Neural progenitor cell (in vitro differentiated cells): Measurements from ENCODE around the gene LDB2. TPM values are rescaled to one million over a fixed set of nuclear protein-coding genes. Genes with fewer than 3 reads are reported as not detected.

Experiments
- DNase-seq: peaks from one replicate; pipeline ENCODE4 v3.0.0-alpha.2; 2016; ENCODE audit warnings: low spot score
- H2AFZ ChIP-seq: fragments of 200-600 bp; sonication (generic); replicated peaks from 2 replicates; pipeline ENCODE4 v1.6.1; 2016; ENCODE audit warnings: antibody characterized with exemption
- H3F3A ChIP-seq: fragments of 200-600 bp; sonication (generic); 2 replicates; pipeline ENCODE4 v1.6.1; 2016; ENCODE audit warnings: antibody characterized with exemption, low read depth
- H3K27ac ChIP-seq: fragments of 200-600 bp; sonication (generic); 2 replicates; pipeline ENCODE4 v1.5.1; 2016; ENCODE audit warnings: mild to moderate bottlenecking
- H3K27me3 ChIP-seq: fragments of 200-600 bp; sonication (generic); 2 replicates; pipeline ENCODE4 v1.6.1; 2016; ENCODE audit warnings: mild to moderate bottlenecking, moderate library complexity
- H3K36me3 ChIP-seq: fragments of 200-600 bp; sonication (generic); 2 replicates; pipeline ENCODE4 v1.5.1; 2016
- H3K4me1 ChIP-seq: fragments of 200-600 bp; sonication (generic); 2 replicates; pipeline ENCODE4 v1.6.1; 2016; ENCODE audit warnings: mixed run types
- H3K4me2 ChIP-seq: fragments of 200-600 bp; sonication (generic); 2 replicates; pipeline ENCODE4 v1.6.1; 2016
- H3K4me3 ChIP-seq: fragments of 200-600 bp; sonication (generic); 2 replicates; pipeline ENCODE4 v1.5.1; 2016
- H3K79me2 ChIP-seq: fragments of 200-600 bp; sonication (generic); 2 replicates; pipeline ENCODE4 v1.6.1; 2016; ENCODE audit warnings: low read depth
- H3K9ac ChIP-seq: fragments of 200-600 bp; sonication (generic); 2 replicates; pipeline ENCODE4 v1.6.1; 2016
- H3K9me3 ChIP-seq: fragments of 200-600 bp; sonication (generic); 2 replicates; pipeline ENCODE4 v1.5.1; 2016; ENCODE audit warnings: low read depth
- H4K20me1 ChIP-seq: fragments of 200-600 bp; sonication (generic); 2 replicates; pipeline ENCODE4 v1.6.1; 2016; ENCODE audit warnings: low read depth
- H3K27ac Mint-ChIP-seq: 3 replicates; pipeline ENCODE4 v1.8.0; 2021; ENCODE audit warnings: mixed read lengths
- H3K27me3 Mint-ChIP-seq: 2 replicates; pipeline ENCODE4 v1.8.0; 2022; ENCODE audit warnings: low read depth, mild to moderate bottlenecking, inconsistent platforms, moderate library complexity, mixed read lengths; ENCODE audit not compliant: insufficient read depth
- H3K36me3 Mint-ChIP-seq: 3 replicates; pipeline ENCODE4 v1.8.0; 2021; ENCODE audit warnings: mixed read lengths
- H3K4me1 Mint-ChIP-seq: 3 replicates; pipeline ENCODE4 v1.8.0; 2021; ENCODE audit warnings: mixed read lengths
- H3K4me3 Mint-ChIP-seq: 3 replicates; pipeline ENCODE4 v1.8.0; 2021; ENCODE audit warnings: mild to moderate bottlenecking, moderate library complexity, mixed read lengths
- H3K9me3 Mint-ChIP-seq: 3 replicates; pipeline ENCODE4 v1.8.0; 2020; ENCODE audit warnings: mixed read lengths
- EZH2 ChIP-seq: fragments of 200-600 bp; sonication (generic); IDR thresholded peaks from 2 replicates; pipeline ENCODE4 v1.6.1; 2017; ENCODE audit warnings: antibody characterized with exemption, mild to moderate bottlenecking, moderate library complexity
- EZH2phosphoT487 ChIP-seq: fragments of 200-600 bp; sonication (generic); IDR thresholded peaks from 2 replicates; pipeline ENCODE4 v1.6.1; 2017; ENCODE audit warnings: antibody characterized with exemption
- total RNA-seq: library from RNA; depleted of rRNA; stranded (reverse); fragments of >200 nt; gene quantifications from 2 replicates; pipeline ENCODE4 v1.2.3, GENCODE V29; 2015; ENCODE audit warnings: low replicate concordance
- TF ChIP-seq, protein P1 (sequence below): fragments of 200-600 bp; sonication (generic); IDR thresholded peaks from 2 replicates; pipeline ENCODE4 v1.5.1; 2017; ENCODE audit warnings: antibody characterized with exemption, mild to moderate bottlenecking

LDB2 gene
- total RNA-seq, 1 donor from 2014 or later, result 24.3 TPM

GRCh38 chr4:16760617-16761363, 137.7 kb downstream of the LDB2 start:
- TF ChIP-seq, protein P1, sequence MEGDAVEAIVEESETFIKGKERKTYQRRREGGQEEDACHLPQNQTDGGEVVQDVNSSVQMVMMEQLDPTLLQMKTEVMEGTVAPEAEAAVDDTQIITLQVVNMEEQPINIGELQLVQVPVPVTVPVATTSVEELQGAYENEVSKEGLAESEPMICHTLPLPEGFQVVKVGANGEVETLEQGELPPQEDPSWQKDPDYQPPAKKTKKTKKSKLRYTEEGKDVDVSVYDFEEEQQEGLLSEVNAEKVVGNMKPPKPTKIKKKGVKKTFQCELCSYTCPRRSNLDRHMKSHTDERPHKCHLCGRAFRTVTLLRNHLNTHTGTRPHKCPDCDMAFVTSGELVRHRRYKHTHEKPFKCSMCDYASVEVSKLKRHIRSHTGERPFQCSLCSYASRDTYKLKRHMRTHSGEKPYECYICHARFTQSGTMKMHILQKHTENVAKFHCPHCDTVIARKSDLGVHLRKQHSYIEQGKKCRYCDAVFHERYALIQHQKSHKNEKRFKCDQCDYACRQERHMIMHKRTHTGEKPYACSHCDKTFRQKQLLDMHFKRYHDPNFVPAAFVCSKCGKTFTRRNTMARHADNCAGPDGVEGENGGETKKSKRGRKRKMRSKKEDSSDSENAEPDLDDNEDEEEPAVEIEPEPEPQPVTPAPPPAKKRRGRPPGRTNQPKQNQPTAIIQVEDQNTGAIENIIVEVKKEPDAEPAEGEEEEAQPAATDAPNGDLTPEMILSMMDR, result no peak
- TF ChIP-seq EZH2 (no peak), EZH2phosphoT487 (no peak)
- Mint-ChIP-seq H3K9me3 (no peaks in the 10 kb centered on the region), H3K27ac (no peak overlapping the region), H3K27me3 (peaks cover 2% of the 10 kb centered on the region), H3K4me1 (peaks cover 8% of the 10 kb centered on the region), H3K4me3 (no peak overlapping the region), H3K36me3 (peaks cover 3% of the 10 kb centered on the region)
- no peak for DNase-seq
- Histone ChIP-seq H3K36me3 (no peaks in the 10 kb centered on the region), H2AFZ (no peak overlapping the region), H3K9me3 (no peaks in the 10 kb centered on the region), H3K27me3 (no peaks in the 10 kb centered on the region), H3K4me3 (no peak overlapping the region), H3K27ac (no peak overlapping the region), H3K4me1 (no peaks in the 10 kb centered on the region), H3K9ac (no peak overlapping the region), H3K79me2 (no peaks in the 10 kb centered on the region), H3F3A (no peaks in the 10 kb centered on the region), H4K20me1 (no peaks in the 10 kb centered on the region), H3K4me2 (no peak overlapping the region)

DNA sequence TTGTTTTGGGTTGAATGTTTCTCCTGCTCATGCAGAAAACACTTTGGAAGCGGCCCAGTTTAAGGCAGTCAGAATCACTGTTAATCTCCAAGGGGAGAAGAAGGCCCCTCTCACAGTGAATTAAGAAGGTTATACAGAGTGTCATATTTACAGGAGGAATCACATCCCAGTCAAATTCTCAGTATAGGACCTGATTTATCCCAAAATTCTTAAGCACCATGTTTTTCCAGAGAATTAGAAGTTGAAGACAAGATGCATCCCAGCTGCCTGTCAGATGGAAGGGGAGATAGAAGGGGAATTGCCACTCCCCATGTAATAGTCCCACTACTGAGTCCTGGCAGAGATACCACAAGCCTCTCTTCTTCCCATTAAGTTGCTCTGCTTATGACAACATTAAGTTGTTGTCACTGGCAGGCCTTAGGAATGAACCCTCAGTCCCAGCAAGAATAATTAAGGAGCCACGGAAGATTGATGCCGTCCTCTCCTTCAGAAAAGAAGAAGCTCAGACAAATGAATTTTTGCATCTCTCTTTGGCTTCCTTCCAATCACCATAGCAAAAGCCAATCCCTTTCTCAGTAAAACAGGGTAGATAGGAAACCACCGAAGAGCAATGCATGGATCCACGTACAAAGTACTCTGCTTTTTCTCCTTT, 138.4 kb downstream of the LDB2 start:
- TF ChIP-seq, protein P1, result no peak
- TF ChIP-seq EZH2 (no peak), EZH2phosphoT487 (no peak)
- no peaks in the 10 kb centered on the region for H3K9me3 ChIP-seq
- H4K20me1 ChIP-seq, result no peaks in the 10 kb centered on the region
- Mint-ChIP-seq H3K4me3 (no peak overlapping the region), H3K36me3 (peaks cover 4% of the 10 kb centered on the region), H3K4me1 (peaks cover 8% of the 10 kb centered on the region), H3K9me3 (no peaks in the 10 kb centered on the region), H3K27ac (no peak overlapping the region), H3K27me3 (peaks cover 2% of the 10 kb centered on the region)
- no peaks in the 10 kb centered on the region for H3K36me3 ChIP-seq
- no peak overlapping the region for H3K27ac ChIP-seq
- H2AFZ ChIP-seq, result no peak overlapping the region
- no peak overlapping the region for H3K4me3 ChIP-seq
- H3K79me2 ChIP-seq, result no peaks in the 10 kb centered on the region
- H3K27me3 ChIP-seq, result no peaks in the 10 kb centered on the region
- no peak overlapping the region for H3K9ac ChIP-seq
- H3K4me1 ChIP-seq, result no peaks in the 10 kb centered on the region
- H3K4me2 ChIP-seq, result no peak overlapping the region
- DNase-seq, result no peak
- no peaks in the 10 kb centered on the region for H3F3A ChIP-seq

- H3K79me2 ChIP-seq, result no peaks in the 10 kb centered on the region
- no peak overlapping the region for H3K4me2 ChIP-seq
- no peak for TF ChIP-seq EZH2
- TF ChIP-seq EZH2phosphoT487, result no peak
- TF ChIP-seq, protein P1, result no peak
- Mint-ChIP-seq H3K9me3 (no peaks in the 10 kb centered on the region), H3K4me3 (no peak overlapping the region), H3K4me1 (peaks cover 10% of the 10 kb centered on the region), H3K36me3 (peaks cover 4% of the 10 kb centered on the region), H3K27ac (no peak overlapping the region), H3K27me3 (peaks cover 2% of the 10 kb centered on the region)
- no peaks in the 10 kb centered on the region for H3K9me3 ChIP-seq
- no peak overlapping the region for H3K27ac ChIP-seq
- no peak overlapping the region for H3K9ac ChIP-seq
- no peaks in the 10 kb centered on the region for H3F3A ChIP-seq
- H3K27me3 ChIP-seq, result no peaks in the 10 kb centered on the region
- no peak overlapping the region for H3K4me3 ChIP-seq
- no peaks in the 10 kb centered on the region for H4K20me1 ChIP-seq
- no peak for DNase-seq
- H3K4me1 ChIP-seq, result no peaks in the 10 kb centered on the region
- no peak overlapping the region for H2AFZ ChIP-seq
- no peaks in the 10 kb centered on the region for H3K36me3 ChIP-seq
These were observed 139.6 kb downstream of the LDB2 start for GRCh38 chr4:16758816-16759215.
